ENCODE results near the gene PTPN7.

DNA sequence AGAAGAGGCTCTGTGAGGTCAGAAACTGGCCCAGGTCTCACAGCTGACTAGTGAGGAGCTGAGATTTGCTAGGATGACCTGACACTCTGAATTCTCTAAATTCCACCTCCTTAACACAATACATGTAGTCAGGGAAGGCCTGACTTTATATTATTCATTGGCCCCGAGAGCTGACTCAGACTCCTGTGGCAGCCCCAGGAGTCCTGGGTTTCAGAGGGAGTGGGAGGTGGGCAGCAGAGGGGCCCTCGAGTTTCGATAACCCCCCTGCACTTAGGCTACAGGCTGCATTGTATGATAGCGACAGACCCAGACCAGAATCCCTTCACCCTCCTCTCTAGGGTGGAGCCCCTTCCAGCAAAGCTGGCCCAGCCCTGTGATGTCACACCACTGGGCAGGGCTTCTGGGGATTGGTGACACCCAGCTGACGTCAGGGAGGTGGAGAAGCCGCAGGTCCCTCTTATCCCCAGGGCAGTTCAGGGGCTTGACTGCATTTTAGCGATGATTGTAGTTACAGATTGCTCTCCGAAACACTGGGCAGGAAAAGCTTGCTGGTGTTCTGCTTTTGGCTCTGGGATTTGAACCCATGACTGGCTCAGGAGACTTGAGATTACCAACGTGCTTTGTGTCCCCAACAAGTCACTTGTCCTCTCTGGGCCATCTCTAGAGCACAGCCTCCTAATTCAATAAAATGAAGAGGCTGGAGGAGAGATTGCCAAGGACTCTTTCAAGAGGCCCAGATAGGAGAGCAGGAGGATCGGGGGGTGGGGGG, 54.6 kb downstream of the PTPN7 start:
- TF ChIP-seq, protein P1, sequence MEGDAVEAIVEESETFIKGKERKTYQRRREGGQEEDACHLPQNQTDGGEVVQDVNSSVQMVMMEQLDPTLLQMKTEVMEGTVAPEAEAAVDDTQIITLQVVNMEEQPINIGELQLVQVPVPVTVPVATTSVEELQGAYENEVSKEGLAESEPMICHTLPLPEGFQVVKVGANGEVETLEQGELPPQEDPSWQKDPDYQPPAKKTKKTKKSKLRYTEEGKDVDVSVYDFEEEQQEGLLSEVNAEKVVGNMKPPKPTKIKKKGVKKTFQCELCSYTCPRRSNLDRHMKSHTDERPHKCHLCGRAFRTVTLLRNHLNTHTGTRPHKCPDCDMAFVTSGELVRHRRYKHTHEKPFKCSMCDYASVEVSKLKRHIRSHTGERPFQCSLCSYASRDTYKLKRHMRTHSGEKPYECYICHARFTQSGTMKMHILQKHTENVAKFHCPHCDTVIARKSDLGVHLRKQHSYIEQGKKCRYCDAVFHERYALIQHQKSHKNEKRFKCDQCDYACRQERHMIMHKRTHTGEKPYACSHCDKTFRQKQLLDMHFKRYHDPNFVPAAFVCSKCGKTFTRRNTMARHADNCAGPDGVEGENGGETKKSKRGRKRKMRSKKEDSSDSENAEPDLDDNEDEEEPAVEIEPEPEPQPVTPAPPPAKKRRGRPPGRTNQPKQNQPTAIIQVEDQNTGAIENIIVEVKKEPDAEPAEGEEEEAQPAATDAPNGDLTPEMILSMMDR (conservative IDR thresholded peaks at IDR 0.05; ENCODE audit: low read depth, low read length), result no peak
- TF ChIP-seq EZH2 (IDR thresholded peaks at IDR 0.05; ENCODE audit: low read length, unreplicated experiment), result no peak

Measured in PC-3 (cell line).